SK-N-SH (cell line): ENCODE data around the gene ARMH4. TPM values are rescaled to one million over a fixed set of nuclear protein-coding genes. Genes with fewer than 3 reads are reported as not detected.

Experiments used
- CTCF ChIA-PET: fragments of 300-600, 350-600 bp; formaldehyde crosslinking; extraction: SDS; loops from one replicate; lab custom pipeline; 2021; lab: Yijun Ruan, JAX
- POLR2A ChIA-PET: fragments of 350-600 bp; sonication (Branson Sonifier 250); formaldehyde crosslinking; extraction: SDS; loops from one replicate; lab custom pipeline; 2020; ENCODE audit warnings: antibody characterized with exemption, inconsistent platforms; lab: Yijun Ruan, JAX
- DNase-seq: peaks from one replicate; pipeline ENCODE4 v3.0.0; 2012
- H2AFZ ChIP-seq: fragments of 200-600 bp; sonication (generic); 2 replicates; pipeline ENCODE4 v1.8.1; 2016; ENCODE audit warnings: antibody characterized with exemption, mild to moderate bottlenecking, low read depth
- H3F3A ChIP-seq: fragments of 200-600 bp; sonication (generic); replicated peaks from 2 replicates; pipeline ENCODE3; 2016; ENCODE audit warnings: antibody characterized with exemption, mild to moderate bottlenecking; ENCODE audit not compliant: insufficient read depth
- H3K27ac ChIP-seq, 2 experiments: fragments of 200-500 bp in 1 of 2; fragments of 200-600 bp in 1 of 2; sonication (Bioruptor generic) in 1 of 2; sonication (generic), shearing (Covaris generic) in 1 of 2; 2 replicates each; pipeline versions ENCODE4 v1.5.1 to v1.6.1; 2014 to 2016; ENCODE audit warnings: low read depth in 2 of 2, inconsistent platforms in 1 of 2, low read length in 1 of 2, mild to moderate bottlenecking in 1 of 2, mixed read lengths in 1 of 2
- H3K27me3 ChIP-seq: fragments of 200-600 bp; sonication (generic), shearing (Covaris generic); 2 replicates; pipeline ENCODE4 v1.6.1; 2016; ENCODE audit warnings: mixed run types; ENCODE audit not compliant: insufficient read depth
- H3K36me3 ChIP-seq, 2 experiments: fragments of 200-500 bp in 1 of 2; fragments of 200-600 bp in 1 of 2; sonication (Bioruptor generic) in 1 of 2; sonication (generic) in 1 of 2; replicated peaks in 1 of 2; 2 replicates each; pipeline versions ENCODE3 to v1.5.1; 2014 to 2016; ENCODE audit warnings: low read length in 1 of 2, mild to moderate bottlenecking in 1 of 2; ENCODE audit not compliant: insufficient read depth in 2 of 2, control insufficient read depth in 1 of 2
- H3K4me1 ChIP-seq, 2 experiments: fragments of 200-500 bp in 1 of 2; fragments of 200-600 bp in 1 of 2; sonication (Bioruptor generic) in 1 of 2; sonication (generic), shearing (Covaris generic) in 1 of 2; 2 replicates each; pipeline versions ENCODE4 v1.5.1 to v1.6.1; 2014 to 2016; ENCODE audit warnings: low read depth in 1 of 2, low read length in 1 of 2, mixed run types in 1 of 2; ENCODE audit not compliant: insufficient read depth in 2 of 2, control insufficient read depth in 1 of 2
- H3K4me2 ChIP-seq: fragments of 200-600 bp; sonication (generic), shearing (Covaris generic); 2 replicates; pipeline ENCODE4 v1.6.1; 2017; ENCODE audit warnings: mixed run types
- H3K4me3 ChIP-seq, 2 experiments: fragments of 200-500 bp in 1 of 2; fragments of 200-600 bp in 1 of 2; sonication (Bioruptor generic) in 1 of 2; sonication (generic), shearing (Covaris generic) in 1 of 2; 2 replicates each; pipeline versions ENCODE4 v1.5.1 to v1.8.1; 2014 to 2016; ENCODE audit warnings: low read depth in 2 of 2, inconsistent platforms in 1 of 2, low read length in 1 of 2, mild to moderate bottlenecking in 1 of 2, mixed read lengths in 1 of 2, moderate library complexity in 1 of 2
- H3K79me2 ChIP-seq: fragments of 200-600 bp; sonication (generic); 2 replicates; pipeline ENCODE4 v1.8.1; 2017; ENCODE audit warnings: mild to moderate bottlenecking; ENCODE audit not compliant: insufficient read depth
- H3K9ac ChIP-seq: fragments of 200-600 bp; sonication (generic); 2 replicates; pipeline ENCODE4 v1.6.1; 2017; ENCODE audit warnings: mixed run types
- H3K9me2 ChIP-seq: fragments of 200-600 bp; sonication (generic); 2 replicates; pipeline ENCODE4 v1.6.1; 2017; ENCODE audit warnings: mixed run types
- H3K9me3 ChIP-seq: fragments of 200-600 bp; sonication (generic); 2 replicates; pipeline ENCODE4 v1.6.1; 2017; ENCODE audit warnings: mixed run types, mild to moderate bottlenecking, moderate library complexity
- H4K20me1 ChIP-seq: fragments of 200-600 bp; sonication (generic); 2 replicates; pipeline ENCODE4 v1.6.1; 2017; ENCODE audit warnings: mild to moderate bottlenecking, mixed run types; ENCODE audit not compliant: insufficient read depth
- EZH2phosphoT487 ChIP-seq: fragments of 200-600 bp; sonication (generic); IDR thresholded peaks from 2 replicates; pipeline ENCODE4 v1.6.1; 2017; ENCODE audit warnings: low read depth, mixed run types, mild to moderate bottlenecking, antibody characterized with exemption, moderate library complexity, borderline replicate concordance
- FOXJ3 ChIP-seq: sonication (generic); formaldehyde crosslinking; IDR thresholded peaks from 2 replicates; pipeline ENCODE4 v1.5.1; 2020; ENCODE audit warnings: mild to moderate bottlenecking, missing genetic modification reagents
- FOXM1 ChIP-seq: IDR thresholded peaks from 2 replicates; pipeline ENCODE4 v1.4.0; 2012; ENCODE audit warnings: low read depth, mild to moderate bottlenecking
- GABPA ChIP-seq: IDR thresholded peaks from 2 replicates; pipeline ENCODE4 v1.4.0; 2012; ENCODE audit warnings: low read depth, mild to moderate bottlenecking
- MEF2A ChIP-seq: IDR thresholded peaks from 2 replicates; pipeline ENCODE4 v1.4.0; 2012; ENCODE audit warnings: low read depth, borderline replicate concordance
- NFIC ChIP-seq: IDR thresholded peaks from 2 replicates; pipeline ENCODE4 v1.4.0; 2012; ENCODE audit warnings: borderline replicate concordance
- RAD21 ChIP-seq: IDR thresholded peaks from 2 replicates; pipeline ENCODE4 v1.6.1; 2012; ENCODE audit warnings: mild to moderate bottlenecking, low read length
- REST ChIP-seq: IDR thresholded peaks from 2 replicates; pipeline ENCODE4 v1.6.1; 2012; ENCODE audit warnings: mild to moderate bottlenecking, low read depth, low read length, moderate library complexity
- RXRA ChIP-seq: IDR thresholded peaks from 2 replicates; pipeline ENCODE4 v1.4.0; 2012; ENCODE audit warnings: low read depth, mild to moderate bottlenecking, borderline replicate concordance
- SMC3 ChIP-seq: IDR thresholded peaks from 2 replicates; pipeline ENCODE4 v1.6.1; 2012; ENCODE audit warnings: low read depth, low read length, improper control_type of control experiment
- TAF1 ChIP-seq: IDR thresholded peaks from 2 replicates; pipeline ENCODE4 v1.6.1; 2012; ENCODE audit warnings: low read depth, mild to moderate bottlenecking, low read length, moderate library complexity, borderline replicate concordance
- TEAD4 ChIP-seq: IDR thresholded peaks from 2 replicates; pipeline ENCODE4 v1.4.0; 2012; ENCODE audit warnings: mild to moderate bottlenecking, borderline replicate concordance; ENCODE audit not compliant: insufficient read depth
- USF2 ChIP-seq: fragments of 150-350 bp; IDR thresholded peaks from 2 replicates; pipeline ENCODE4 v1.6.1; 2017; ENCODE audit warnings: antibody characterized with exemption, low read length, low read depth, borderline replicate concordance
- YY1 ChIP-seq: IDR thresholded peaks from 2 replicates; pipeline ENCODE4 v1.4.0; 2012; ENCODE audit warnings: low read depth, mild to moderate bottlenecking
- ZBTB33 ChIP-seq: IDR thresholded peaks from 2 replicates; pipeline ENCODE4 v1.4.0; 2012; ENCODE audit warnings: low read depth, borderline replicate concordance
- polyA plus RNA-seq, 3 experiments: library from polyadenylated mRNA; depleted of rRNA; stranded (reverse); fragments of >200 nt; gene quantifications; 2 replicates each; pipeline ENCODE4 v1.2.3, GENCODE V29; 2012

ARMH4 gene
- polyA plus RNA-seq, 1 of the 3 experiments (the other 2 are of a cell fraction), result 0.39 TPM

- Histone ChIP-seq H3F3A (no peaks in the 10 kb centered on the region), H3K36me3 (no peaks in the 10 kb centered on the region), H3K9me3 (no peaks in the 10 kb centered on the region)
Measured at GRCh38 chr14:58160561-58160960, 8.5 kb upstream of the ARMH4 start.

More at GRCh38 chr14:58160561-58160960, 8.5 kb upstream of the ARMH4 start:
- no peaks in the 10 kb centered on the region for H4K20me1 ChIP-seq
- no peak overlapping the region for H3K4me3 ChIP-seq
- no peak for DNase-seq
- TF ChIP-seq ZBTB33, result no peak
- no peak for TF ChIP-seq YY1
- no peak for TF ChIP-seq RXRA
- no peak for TF ChIP-seq RAD21
- TF ChIP-seq REST, result no peak
- TF ChIP-seq FOXJ3 (CRISPR knock-in tag), result no peak
- TF ChIP-seq TEAD4, result no peak
- no peak for TF ChIP-seq EZH2phosphoT487
- TF ChIP-seq NFIC, result no peak
- TF ChIP-seq TAF1, result no peak
- TF ChIP-seq SMC3, result no peak
- no peak for TF ChIP-seq MEF2A
- no peak for TF ChIP-seq GABPA
- no peak for TF ChIP-seq USF2
- no peak for TF ChIP-seq FOXM1
- no peak overlapping the region for H3K4me2 ChIP-seq
- H3K79me2 ChIP-seq, result no peaks in the 10 kb centered on the region
- H3K27me3 ChIP-seq, result peaks cover 23% of the 10 kb centered on the region
- POLR2A ChIA-PET, result no interaction called here
- H3K27ac ChIP-seq, result no peak overlapping the region
- CTCF ChIA-PET, result interaction anchor here (1.2 to 1.6 kb wide), 3 partner anchors 10 to 53 kb away, joined by 3 to 8 read pairs (median 3); no protein-coding TSS in a partner anchor
- H3K4me1 ChIP-seq, result no peaks in the 10 kb centered on the region
- H2AFZ ChIP-seq, result no peak overlapping the region
- no peaks in the 10 kb centered on the region for H3K9me2 ChIP-seq
- H3K9ac ChIP-seq, result no peak overlapping the region
